Measurements from ENCODE around the gene TSPO2.

The TSPO2 gene

GRCh38 chr6:41025966-41026530 lies 16.2 kb upstream of the TSPO2 start:
- Histone ChIP-seq H3K79me2 (ENCODE audit: insufficient read depth, low read length) (no peaks in the 10 kb centered on the region), H3K36me3 (ENCODE audit: insufficient read depth, low read length) (no peaks in the 10 kb centered on the region), H2AFZ (ENCODE audit: low read length) (no peak overlapping the region), H3K9ac (ENCODE audit: low read length) (no peak overlapping the region), H3K4me1 (ENCODE audit: insufficient read depth, low read length, severe bottlenecking) (peaks cover 15% of the 10 kb centered on the region), H4K20me1 (ENCODE audit: insufficient read depth, low read length) (no peaks in the 10 kb centered on the region), H3K9me3 (ENCODE audit: low read length) (no peaks in the 10 kb centered on the region), H3K9me2 (ENCODE audit: low read depth, low read length) (no peaks in the 10 kb centered on the region), H3K27ac (ENCODE audit: low read depth, low read length, poor library complexity, severe bottlenecking) (no peak overlapping the region), H3F3A (ENCODE audit: insufficient read depth, low read length) (no peaks in the 10 kb centered on the region), H3K4me2 (ENCODE audit: low read length) (no peak overlapping the region), H3K4me3 (ENCODE audit: low read depth, low read length, poor library complexity, severe bottlenecking) (no peak overlapping the region), H3K27me3 (ENCODE audit: insufficient read depth, low read length) (no peaks in the 10 kb centered on the region; the same call in 1 of the 2 replicates)
- no peak for TF ChIP-seq EZH2 (IDR thresholded peaks at IDR 0.05; ENCODE audit: borderline replicate concordance, low read length)
- TF ChIP-seq, protein P1, sequence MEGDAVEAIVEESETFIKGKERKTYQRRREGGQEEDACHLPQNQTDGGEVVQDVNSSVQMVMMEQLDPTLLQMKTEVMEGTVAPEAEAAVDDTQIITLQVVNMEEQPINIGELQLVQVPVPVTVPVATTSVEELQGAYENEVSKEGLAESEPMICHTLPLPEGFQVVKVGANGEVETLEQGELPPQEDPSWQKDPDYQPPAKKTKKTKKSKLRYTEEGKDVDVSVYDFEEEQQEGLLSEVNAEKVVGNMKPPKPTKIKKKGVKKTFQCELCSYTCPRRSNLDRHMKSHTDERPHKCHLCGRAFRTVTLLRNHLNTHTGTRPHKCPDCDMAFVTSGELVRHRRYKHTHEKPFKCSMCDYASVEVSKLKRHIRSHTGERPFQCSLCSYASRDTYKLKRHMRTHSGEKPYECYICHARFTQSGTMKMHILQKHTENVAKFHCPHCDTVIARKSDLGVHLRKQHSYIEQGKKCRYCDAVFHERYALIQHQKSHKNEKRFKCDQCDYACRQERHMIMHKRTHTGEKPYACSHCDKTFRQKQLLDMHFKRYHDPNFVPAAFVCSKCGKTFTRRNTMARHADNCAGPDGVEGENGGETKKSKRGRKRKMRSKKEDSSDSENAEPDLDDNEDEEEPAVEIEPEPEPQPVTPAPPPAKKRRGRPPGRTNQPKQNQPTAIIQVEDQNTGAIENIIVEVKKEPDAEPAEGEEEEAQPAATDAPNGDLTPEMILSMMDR (IDR thresholded peaks at IDR 0.05; ENCODE audit: low read length): no peak

GRCh38 chr6:41027241-41027640 lies 15.0 kb upstream of the TSPO2 start:
- no peak for TF ChIP-seq EZH2 (IDR thresholded peaks at IDR 0.05; ENCODE audit: borderline replicate concordance, low read length)
- TF ChIP-seq, protein P1 (IDR thresholded peaks at IDR 0.05; ENCODE audit: low read length): no peak
- Histone ChIP-seq H3K27ac (ENCODE audit: low read depth, low read length, poor library complexity, severe bottlenecking) (no peak overlapping the region), H3K9me2 (ENCODE audit: low read depth, low read length) (no peaks in the 10 kb centered on the region), H3K4me3 (ENCODE audit: low read depth, low read length, poor library complexity, severe bottlenecking) (no peak overlapping the region), H3K4me2 (ENCODE audit: low read length) (no peak overlapping the region; the same call in 1 of the 2 replicates), H4K20me1 (ENCODE audit: insufficient read depth, low read length) (no peaks in the 10 kb centered on the region), H3K4me1 (ENCODE audit: insufficient read depth, low read length, severe bottlenecking) (peaks cover 15% of the 10 kb centered on the region), H2AFZ (ENCODE audit: low read length) (no peak overlapping the region), H3K9me3 (ENCODE audit: low read length) (no peaks in the 10 kb centered on the region), H3F3A (ENCODE audit: insufficient read depth, low read length) (no peaks in the 10 kb centered on the region), H3K79me2 (ENCODE audit: insufficient read depth, low read length) (no peaks in the 10 kb centered on the region), H3K27me3 (ENCODE audit: insufficient read depth, low read length) (no peaks in the 10 kb centered on the region; the same call in 1 of the 2 replicates), H3K9ac (ENCODE audit: low read length) (no peak overlapping the region), H3K36me3 (ENCODE audit: insufficient read depth, low read length) (no peaks in the 10 kb centered on the region)

GRCh38 chr6:41027799-41028560 lies 14.3 kb upstream of the TSPO2 start:
- Histone ChIP-seq H3K4me2 (ENCODE audit: low read length) (peak overlapping the region; percentile 68), H3F3A (ENCODE audit: insufficient read depth, low read length) (no peaks in the 10 kb centered on the region), H3K79me2 (ENCODE audit: insufficient read depth, low read length) (no peaks in the 10 kb centered on the region), H3K9me2 (ENCODE audit: low read depth, low read length) (no peaks in the 10 kb centered on the region), H2AFZ (ENCODE audit: low read length) (0 out of 2 replicates have a peak overlapping the region, but pooled peaks have one; percentile 11), H3K4me1 (ENCODE audit: insufficient read depth, low read length, severe bottlenecking) (peaks cover 15% of the 10 kb centered on the region), H3K4me3 (ENCODE audit: low read depth, low read length, poor library complexity, severe bottlenecking) (peak overlapping the region; percentile 52), H3K27ac (ENCODE audit: low read depth, low read length, poor library complexity, severe bottlenecking) (no peak overlapping the region), H3K9ac (ENCODE audit: low read length) (peak overlapping the region; percentile 53; the same call in 1 of the 2 replicates), H3K9me3 (ENCODE audit: low read length) (no peaks in the 10 kb centered on the region), H3K36me3 (ENCODE audit: insufficient read depth, low read length) (no peaks in the 10 kb centered on the region), H3K27me3 (ENCODE audit: insufficient read depth, low read length) (no peaks in the 10 kb centered on the region; the same call in 1 of the 2 replicates), H4K20me1 (ENCODE audit: insufficient read depth, low read length) (no peaks in the 10 kb centered on the region)
- no peak for TF ChIP-seq EZH2 (IDR thresholded peaks at IDR 0.05; ENCODE audit: borderline replicate concordance, low read length)
- TF ChIP-seq, protein P1 (IDR thresholded peaks at IDR 0.05; ENCODE audit: low read length): peak; percentile 98
